Neural cell (in vitro differentiated cells): ENCODE data around the gene APOB. TPM values are rescaled to one million over a fixed set of nuclear protein-coding genes. Genes with fewer than 3 reads are reported as not detected.

ENCODE experiments used
- H2AFZ ChIP-seq: fragments of 200-600, 300-800 bp; sonication (generic), shearing (Covaris generic); 2 replicates; pipeline ENCODE4 v1.6.0; 2014; ENCODE audit warnings: low read depth, mild to moderate bottlenecking, antibody characterized with exemption, low read length, moderate library complexity
- H3F3A ChIP-seq: fragments of 200-600 bp; shearing (Covaris generic); 2 replicates; pipeline ENCODE4 v1.6.1; 2016; ENCODE audit warnings: mild to moderate bottlenecking, moderate library complexity, mixed read lengths, antibody characterized with exemption, low read length; ENCODE audit not compliant: insufficient read depth, poor library complexity, severe bottlenecking
- H3K27ac ChIP-seq: fragments of 200-600, 300-800 bp; sonication (generic), shearing (Covaris generic); 2 replicates; pipeline ENCODE4 v1.5.1; 2014; ENCODE audit warnings: mild to moderate bottlenecking, low read length, moderate library complexity
- H3K27me3 ChIP-seq: fragments of 300-800, 200-600 bp; sonication (generic), shearing (Covaris generic); 2 replicates; pipeline ENCODE4 v1.6.0; 2014; ENCODE audit warnings: mild to moderate bottlenecking, low read depth, low read length, moderate library complexity; ENCODE audit not compliant: insufficient read depth
- H3K36me3 ChIP-seq: fragments of 300-800, 200-600 bp; sonication (generic), shearing (Covaris generic); 2 replicates; pipeline ENCODE4 v1.5.1; 2014; ENCODE audit warnings: mild to moderate bottlenecking, antibody characterized with exemption, low read length, moderate library complexity; ENCODE audit not compliant: insufficient read depth
- H3K4me2 ChIP-seq: fragments of 300-800, 200-600 bp; sonication (generic), shearing (Covaris generic); 2 replicates; pipeline ENCODE4 v1.6.0; 2014; ENCODE audit warnings: mild to moderate bottlenecking, low read length
- H3K4me3 ChIP-seq: fragments of 300-800, 200-600 bp; sonication (generic), shearing (Covaris generic); 2 replicates; pipeline ENCODE4 v1.5.1; 2014; ENCODE audit warnings: mild to moderate bottlenecking, low read length, moderate library complexity
- H3K79me2 ChIP-seq: fragments of 200-600 bp; shearing (Covaris generic); replicated peaks from 2 replicates; pipeline ENCODE4 v1.6.0; 2014; ENCODE audit warnings: mild to moderate bottlenecking, low read length, moderate library complexity; ENCODE audit not compliant: insufficient read depth
- H3K9ac ChIP-seq: fragments of 300-800, 200-600 bp; sonication (generic), shearing (Covaris generic); 2 replicates; pipeline ENCODE4 v1.6.1; 2016; ENCODE audit warnings: mild to moderate bottlenecking, low read length, mixed read lengths
- H3K9me2 ChIP-seq: fragments of 200-600 bp; shearing (Covaris generic); 2 replicates; pipeline ENCODE4 v1.6.1; 2016; ENCODE audit warnings: mild to moderate bottlenecking, low read length, mixed read lengths; ENCODE audit not compliant: insufficient read depth
- H3K9me3 ChIP-seq: fragments of 200-600, 300-800 bp; sonication (generic), shearing (Covaris generic); 2 replicates; pipeline ENCODE4 v1.6.1; 2016; ENCODE audit warnings: mild to moderate bottlenecking, mixed run types, low read length, moderate library complexity, mixed read lengths
- H4K20me1 ChIP-seq: fragments of 200-600 bp; shearing (Covaris generic); 2 replicates; pipeline ENCODE4 v1.6.1; 2016; ENCODE audit warnings: mild to moderate bottlenecking, mixed run types; ENCODE audit not compliant: insufficient read depth
- EP300 ChIP-seq: fragments of 450-650 bp; conservative IDR thresholded peaks from 2 replicates; pipeline ENCODE4 v1.6.1; 2014; ENCODE audit warnings: antibody characterized with exemption, mild to moderate bottlenecking, moderate library complexity; ENCODE audit not compliant: poor library complexity, severe bottlenecking
- EZH2 ChIP-seq: fragments of 200-600, 300-800 bp; shearing (Covaris generic), sonication (generic); IDR thresholded peaks from 2 replicates; pipeline ENCODE4 v1.6.1; 2014; ENCODE audit warnings: antibody characterized with exemption, low read length, borderline replicate concordance, mild to moderate bottlenecking; ENCODE audit not compliant: insufficient read depth, poor library complexity, severe bottlenecking
- MXI1 ChIP-seq: fragments of 450-650 bp; conservative IDR thresholded peaks from 2 replicates; pipeline ENCODE4 v1.6.1; 2014; ENCODE audit warnings: antibody characterized with exemption, mild to moderate bottlenecking; ENCODE audit not compliant: poor library complexity, severe bottlenecking
- POLR2AphosphoS5 ChIP-seq: IDR thresholded peaks from 2 replicates; pipeline ENCODE4 v1.6.1; 2012
- RAD21 ChIP-seq: fragments of 450-650 bp; conservative IDR thresholded peaks from 2 replicates; pipeline ENCODE4 v1.6.1; 2014; ENCODE audit warnings: antibody characterized with exemption, mild to moderate bottlenecking, moderate library complexity
- SMC3 ChIP-seq: fragments of 450-650 bp; conservative IDR thresholded peaks from 2 replicates; pipeline ENCODE4 v1.6.1; 2014; ENCODE audit warnings: antibody characterized with exemption, mild to moderate bottlenecking, moderate library complexity; ENCODE audit not compliant: poor library complexity
- TAF1 ChIP-seq: IDR thresholded peaks from 2 replicates; pipeline ENCODE4 v1.6.1; 2012; ENCODE audit warnings: low read depth
- polyA plus RNA-seq: library from polyadenylated mRNA; depleted of rRNA; stranded (reverse); fragments of >200 nt; gene quantifications from 2 replicates; pipeline ENCODE4 v1.2.3, GENCODE V29; 2014
- TF ChIP-seq, protein P1 (sequence below): IDR thresholded peaks from 2 replicates; pipeline ENCODE4 v1.6.1; 2012; ENCODE audit warnings: borderline replicate concordance
- TF ChIP-seq, protein P2 (sequence below): fragments of 450-650 bp; IDR thresholded peaks from 2 replicates; pipeline ENCODE4 v1.5.1; 2014; ENCODE audit warnings: antibody characterized with exemption, mild to moderate bottlenecking, moderate library complexity; ENCODE audit not compliant: poor library complexity, severe bottlenecking

Gene APOB
- polyA plus RNA-seq, 1 donor from 2014 or later = not detected

GRCh38 chr2:20976527-20976926 lies 67.3 kb downstream of the APOB start:
- Histone ChIP-seq H3K9ac (no peak overlapping the region), H4K20me1 (no peaks in the 10 kb centered on the region), H3K27me3 (no peaks in the 10 kb centered on the region), H3K4me2 (no peak overlapping the region), H2AFZ (no peak overlapping the region), H3K27ac (no peak overlapping the region), H3K9me2 (no peaks in the 10 kb centered on the region), H3K9me3 (no peaks in the 10 kb centered on the region), H3K4me3 (no peak overlapping the region), H3K36me3 (no peaks in the 10 kb centered on the region), H3F3A (no peaks in the 10 kb centered on the region), H3K79me2 (no peaks in the 10 kb centered on the region)
- TF ChIP-seq SMC3 = no peak
- TF ChIP-seq, protein P1, sequence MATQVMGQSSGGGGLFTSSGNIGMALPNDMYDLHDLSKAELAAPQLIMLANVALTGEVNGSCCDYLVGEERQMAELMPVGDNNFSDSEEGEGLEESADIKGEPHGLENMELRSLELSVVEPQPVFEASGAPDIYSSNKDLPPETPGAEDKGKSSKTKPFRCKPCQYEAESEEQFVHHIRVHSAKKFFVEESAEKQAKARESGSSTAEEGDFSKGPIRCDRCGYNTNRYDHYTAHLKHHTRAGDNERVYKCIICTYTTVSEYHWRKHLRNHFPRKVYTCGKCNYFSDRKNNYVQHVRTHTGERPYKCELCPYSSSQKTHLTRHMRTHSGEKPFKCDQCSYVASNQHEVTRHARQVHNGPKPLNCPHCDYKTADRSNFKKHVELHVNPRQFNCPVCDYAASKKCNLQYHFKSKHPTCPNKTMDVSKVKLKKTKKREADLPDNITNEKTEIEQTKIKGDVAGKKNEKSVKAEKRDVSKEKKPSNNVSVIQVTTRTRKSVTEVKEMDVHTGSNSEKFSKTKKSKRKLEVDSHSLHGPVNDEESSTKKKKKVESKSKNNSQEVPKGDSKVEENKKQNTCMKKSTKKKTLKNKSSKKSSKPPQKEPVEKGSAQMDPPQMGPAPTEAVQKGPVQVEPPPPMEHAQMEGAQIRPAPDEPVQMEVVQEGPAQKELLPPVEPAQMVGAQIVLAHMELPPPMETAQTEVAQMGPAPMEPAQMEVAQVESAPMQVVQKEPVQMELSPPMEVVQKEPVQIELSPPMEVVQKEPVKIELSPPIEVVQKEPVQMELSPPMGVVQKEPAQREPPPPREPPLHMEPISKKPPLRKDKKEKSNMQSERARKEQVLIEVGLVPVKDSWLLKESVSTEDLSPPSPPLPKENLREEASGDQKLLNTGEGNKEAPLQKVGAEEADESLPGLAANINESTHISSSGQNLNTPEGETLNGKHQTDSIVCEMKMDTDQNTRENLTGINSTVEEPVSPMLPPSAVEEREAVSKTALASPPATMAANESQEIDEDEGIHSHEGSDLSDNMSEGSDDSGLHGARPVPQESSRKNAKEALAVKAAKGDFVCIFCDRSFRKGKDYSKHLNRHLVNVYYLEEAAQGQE = no peak

GRCh38 chr2:20972792-20973565 lies 70.9 kb downstream of the APOB start:
- no peaks in the 10 kb centered on the region for H4K20me1 ChIP-seq
- no peaks in the 10 kb centered on the region for H3K79me2 ChIP-seq
- no peaks in the 10 kb centered on the region for H3K9me3 ChIP-seq
- H2AFZ ChIP-seq = no peak overlapping the region
- H3K9me2 ChIP-seq = no peaks in the 10 kb centered on the region
- no peak overlapping the region for H3K4me3 ChIP-seq
- no peak overlapping the region for H3K4me2 ChIP-seq
- no peak overlapping the region for H3K9ac ChIP-seq
- no peaks in the 10 kb centered on the region for H3K36me3 ChIP-seq
- TF ChIP-seq, protein P2, sequence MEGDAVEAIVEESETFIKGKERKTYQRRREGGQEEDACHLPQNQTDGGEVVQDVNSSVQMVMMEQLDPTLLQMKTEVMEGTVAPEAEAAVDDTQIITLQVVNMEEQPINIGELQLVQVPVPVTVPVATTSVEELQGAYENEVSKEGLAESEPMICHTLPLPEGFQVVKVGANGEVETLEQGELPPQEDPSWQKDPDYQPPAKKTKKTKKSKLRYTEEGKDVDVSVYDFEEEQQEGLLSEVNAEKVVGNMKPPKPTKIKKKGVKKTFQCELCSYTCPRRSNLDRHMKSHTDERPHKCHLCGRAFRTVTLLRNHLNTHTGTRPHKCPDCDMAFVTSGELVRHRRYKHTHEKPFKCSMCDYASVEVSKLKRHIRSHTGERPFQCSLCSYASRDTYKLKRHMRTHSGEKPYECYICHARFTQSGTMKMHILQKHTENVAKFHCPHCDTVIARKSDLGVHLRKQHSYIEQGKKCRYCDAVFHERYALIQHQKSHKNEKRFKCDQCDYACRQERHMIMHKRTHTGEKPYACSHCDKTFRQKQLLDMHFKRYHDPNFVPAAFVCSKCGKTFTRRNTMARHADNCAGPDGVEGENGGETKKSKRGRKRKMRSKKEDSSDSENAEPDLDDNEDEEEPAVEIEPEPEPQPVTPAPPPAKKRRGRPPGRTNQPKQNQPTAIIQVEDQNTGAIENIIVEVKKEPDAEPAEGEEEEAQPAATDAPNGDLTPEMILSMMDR = no peak
- TF ChIP-seq TAF1 = no peak
- H3K27me3 ChIP-seq = no peaks in the 10 kb centered on the region
- H3F3A ChIP-seq = no peaks in the 10 kb centered on the region
- no peak overlapping the region for H3K27ac ChIP-seq

- Histone ChIP-seq H3K9me3 (no peaks in the 10 kb centered on the region), H3K36me3 (no peaks in the 10 kb centered on the region), H3K79me2 (no peaks in the 10 kb centered on the region), H3K27me3 (no peaks in the 10 kb centered on the region), H3K4me3 (no peak overlapping the region), H2AFZ (no peak overlapping the region), H3K9me2 (no peaks in the 10 kb centered on the region), H3K27ac (no peak overlapping the region), H4K20me1 (no peaks in the 10 kb centered on the region), H3K4me2 (no peak overlapping the region), H3F3A (no peaks in the 10 kb centered on the region), H3K9ac (no peak overlapping the region)
- TF ChIP-seq EZH2 (no peak), POLR2AphosphoS5 (no peak), MXI1 (no peak), RAD21 (no peak), SMC3 (no peak), EP300 (no peak), TAF1 (no peak)
- TF ChIP-seq, protein P1 = no peak
- TF ChIP-seq, protein P2 = no peak
Measured at GRCh38 chr2:20972110-20972509, 71.8 kb downstream of the APOB start.
